Measurements from ENCODE around the gene SPIB. TPM values are rescaled to one million over a fixed set of nuclear protein-coding genes. Genes with fewer than 3 reads are reported as not detected.

The SPIB gene
- total RNA-seq, 4 donors from 2014 or later = 0.66 to 3.5 (median 0.90) TPM; not detected in 1

GRCh38 chr19:50427318-50427925, 8.7 kb downstream of the SPIB start:
- TF ChIP-seq POLR2A (IDR thresholded peaks at IDR 0.05) = no peak
- TF ChIP-seq EP300 (IDR thresholded peaks at IDR 0.05) = no peak
- no peak for TF ChIP-seq CTCF (IDR thresholded peaks at IDR 0.05)
- H3K27me3 ChIP-seq = peaks cover 0 to 54% of the 10 kb centered on the region in 2 donors
- no peaks in the 10 kb centered on the region for H3K36me3 ChIP-seq

GRCh38 chr19:50427997-50428425, 9.3 kb downstream of the SPIB start:
- Histone ChIP-seq H3K27ac (peak overlapping the region in 3 of 4 donors; percentile 61 to 69 (median 68)), H3K4me3 (peak overlapping the region; percentile 6 to 27 (median 11)), H3K27me3 (peaks cover 0 to 55% of the 10 kb centered on the region in 2 donors), H3K4me1 (peaks cover 0 to 30% (median 19%) of the 10 kb centered on the region in 4 donors), H3K36me3 (no peaks in the 10 kb centered on the region), H3K9me3 (no peaks in the 10 kb centered on the region)
- TF ChIP-seq EP300 (IDR thresholded peaks at IDR 0.05) = peak; percentile 24 to 61
- peak; percentile 23 to 54 for TF ChIP-seq POLR2A (IDR thresholded peaks at IDR 0.05)
- no peak for TF ChIP-seq CTCF (IDR thresholded peaks at IDR 0.05)
- 16 to 35% methylated on average over 12 to 17 of the region's 38 CpGs for WGBS, 2 donors
- peak; percentile 62 to 68 for DNase-seq (ENCODE audit: low spot score in 2 of 2)

More at GRCh38 chr19:50427318-50427925, 8.7 kb downstream of the SPIB start:
- H3K4me1 ChIP-seq = peaks cover 0 to 25% (median 14%) of the 10 kb centered on the region in 4 donors
- H3K4me3 ChIP-seq = peak overlapping the region in 3 of 4 donors; percentile 6 to 27 (median 16)
- peak overlapping the region in 2 of 4 donors; percentile 68 to 69 for H3K27ac ChIP-seq
- 83 to 84% methylated on average over 25 to 26 of the region's 26 CpGs for WGBS, 2 donors
- H3K9me3 ChIP-seq = no peaks in the 10 kb centered on the region
- no peak for DNase-seq (ENCODE audit: low spot score in 2 of 2)

- Histone ChIP-seq H3K4me1 (peaks cover 0 to 30% (median 19%) of the 10 kb centered on the region in 4 donors), H3K27me3 (peaks cover 0 to 62% of the 10 kb centered on the region in 2 donors), H3K9me3 (no peaks in the 10 kb centered on the region), H3K4me3 (no peak overlapping the region), H3K36me3 (no peaks in the 10 kb centered on the region), H3K27ac (peak overlapping the region in 2 of 4 donors; percentile 68 to 69)
- DNase-seq (ENCODE audit: low spot score in 2 of 2) = no peak
- TF ChIP-seq POLR2A (IDR thresholded peaks at IDR 0.05) (no peak), CTCF (IDR thresholded peaks at IDR 0.05) (no peak), EP300 (IDR thresholded peaks at IDR 0.05) (no peak)
- whole genome bisulfite sequencing, 2 donors = 86 to 87% methylated on average over 7 of the region's 7 CpGs
These were observed 10.2 kb downstream of the SPIB start for GRCh38 chr19:50428772-50429463.

- WGBS, 2 donors = 20 to 36% methylated on average over 13 of the region's 13 CpGs
- Histone ChIP-seq H3K4me1 (peaks cover 0 to 30% (median 19%) of the 10 kb centered on the region in 4 donors), H3K36me3 (no peaks in the 10 kb centered on the region), H3K9me3 (no peaks in the 10 kb centered on the region), H3K4me3 (peak overlapping the region in 3 of 4 donors; percentile 60 to 78 (median 68)), H3K27me3 (peaks cover 0 to 78% of the 10 kb centered on the region in 2 donors), H3K27ac (peak overlapping the region in 3 of 4 donors; percentile 4 to 77 (median 75))
- TF ChIP-seq POLR2A (IDR thresholded peaks at IDR 0.05) = no peak
- TF ChIP-seq CTCF (IDR thresholded peaks at IDR 0.05) = no peak
- TF ChIP-seq EP300 (IDR thresholded peaks at IDR 0.05) = no peak
- no peak for DNase-seq (ENCODE audit: low spot score in 2 of 2)
These were observed 12.2 kb downstream of the SPIB start for GRCh38 chr19:50430888-50431342.
